T47D (cell line): ENCODE measurements around the gene PGP.
"Not testable (repeated sequence)": the region's sequence is repeated elsewhere in the genome, so short reads cannot be mapped to it uniquely, and the experiment has no call there.

Source experiments
- DNase-seq, 2 experiments: peaks; one replicate each; pipeline versions ENCODE4 v3.0.0 to v3.0.0-alpha.2; 2011 to 2012; ENCODE audit warnings: low read depth in 1 of 2, low spot score in 1 of 2
- JUND ChIP-seq: IDR thresholded peaks from 2 replicates; pipeline ENCODE4 v1.6.1; 2012; ENCODE audit warnings: low read depth
- in situ Hi-C: cut with HindIII; loops from 2 replicates; pipeline ENCODE4 v1.10.0; 2016; ENCODE audit warnings: low sequenced_read_pairs, low pct_unique_long_range_greater_than_20kb

The PGP gene

GRCh38 chr16:2244301-2244700 lies 29.7 kb upstream of the PGP start:
- TF ChIP-seq JUND = no peak
- in situ Hi-C loops = no loop called here
- no peak for DNase-seq

DNA sequence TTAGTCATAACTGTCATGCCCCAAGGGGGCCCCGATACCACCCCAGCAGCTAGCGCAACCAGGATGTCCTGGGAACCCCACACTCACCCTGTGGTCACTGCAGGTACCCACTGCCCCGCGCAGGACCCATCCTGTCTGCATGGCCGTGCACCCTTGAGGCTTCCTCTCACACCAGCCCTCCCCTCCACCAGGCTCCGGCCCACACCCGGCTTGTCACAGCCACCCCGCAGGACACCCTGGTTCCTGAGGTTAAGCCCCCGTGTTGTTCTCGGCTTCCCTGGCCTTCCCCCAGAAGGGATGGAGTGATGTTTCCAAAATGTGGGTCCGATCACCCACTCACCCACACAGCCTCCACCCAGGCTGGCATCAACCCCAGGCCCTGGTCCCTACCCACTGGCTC lies 29.1 kb upstream of the PGP start:
- in situ Hi-C loops = no loop called here

GRCh38 chr16:2243031-2243528 lies 28.4 kb upstream of the PGP start:
- TF ChIP-seq JUND = no peak
- in situ Hi-C loops = no loop called here
- peak in 1 of 2 experiments; percentile 46 for DNase-seq

More for the DNA sequence above, 29.1 kb upstream of the PGP start:
- no peak for TF ChIP-seq JUND
- no peak for DNase-seq

GRCh38 chr16:2242598-2242997 lies 28.0 kb upstream of the PGP start:
- in situ Hi-C loops = no loop called here

DNA sequence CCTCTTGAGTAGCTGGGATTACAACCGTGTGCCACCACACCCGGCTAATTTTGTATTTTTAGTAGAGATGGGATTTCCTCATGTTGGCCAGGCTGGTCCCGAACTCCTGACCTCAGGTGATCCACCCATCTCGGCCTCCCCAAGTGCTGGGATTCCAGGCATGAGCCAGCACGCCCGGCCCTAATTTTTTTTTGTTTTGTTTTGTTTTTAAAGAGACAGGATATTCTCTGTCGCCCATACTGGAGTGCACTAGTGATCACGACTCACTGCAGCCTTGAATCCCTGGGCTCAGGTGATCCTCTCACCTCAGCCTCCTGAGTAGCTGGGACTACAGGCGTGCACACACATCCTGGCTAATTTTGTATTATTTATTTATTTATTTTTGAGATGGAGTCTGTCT lies 25.7 kb upstream of the PGP start:
- in situ Hi-C loops = not testable (repeated sequence)

More at GRCh38 chr16:2242598-2242997, 28.0 kb upstream of the PGP start:
- no peak for DNase-seq
- no peak for TF ChIP-seq JUND

DNA sequence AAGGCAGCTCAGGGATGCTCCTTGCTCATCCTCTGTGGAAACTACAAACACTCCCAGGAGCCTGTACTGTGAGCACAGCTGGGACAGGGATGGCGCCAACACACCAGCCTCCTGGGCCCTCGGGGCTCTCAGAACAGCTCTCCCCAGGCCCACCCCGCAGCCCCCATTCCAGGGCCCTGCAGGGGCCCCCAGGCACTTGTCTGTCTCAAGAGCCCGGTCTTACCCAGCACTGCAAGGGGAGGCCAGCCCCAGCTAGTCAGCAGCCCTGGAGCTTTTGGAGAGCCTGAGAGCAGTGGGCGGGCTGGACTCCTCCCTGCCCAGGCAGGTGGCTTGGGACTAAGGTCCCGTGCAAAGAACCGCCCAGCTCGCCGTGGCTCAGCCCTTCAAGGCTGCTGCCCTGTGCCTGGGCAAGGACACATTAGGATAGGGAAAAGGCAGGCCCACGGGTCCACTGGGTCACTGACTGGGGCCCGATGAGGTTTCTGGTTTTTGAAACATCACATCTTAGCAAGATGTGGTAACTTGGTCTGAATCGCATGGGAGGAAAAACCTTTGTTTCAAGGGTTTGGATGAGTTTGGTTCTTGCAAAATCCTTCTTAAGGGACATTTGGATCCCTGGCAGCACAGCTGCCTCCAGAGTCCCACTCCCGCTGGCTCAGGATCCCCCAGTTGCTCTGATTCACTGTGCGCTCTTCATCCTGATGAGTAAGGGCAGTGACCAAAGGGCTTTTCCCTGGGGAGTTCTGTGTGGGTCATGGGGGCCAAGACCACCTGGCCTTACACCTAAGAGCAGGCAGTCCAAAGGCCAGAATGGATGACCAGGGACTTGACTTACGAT lies 24.4 kb upstream of the PGP start:
- no peak for DNase-seq
- in situ Hi-C loops = no loop called here
- no peak for TF ChIP-seq JUND

More for the DNA sequence above, 25.7 kb upstream of the PGP start:
- not testable (repeated sequence) for DNase-seq

DNA sequence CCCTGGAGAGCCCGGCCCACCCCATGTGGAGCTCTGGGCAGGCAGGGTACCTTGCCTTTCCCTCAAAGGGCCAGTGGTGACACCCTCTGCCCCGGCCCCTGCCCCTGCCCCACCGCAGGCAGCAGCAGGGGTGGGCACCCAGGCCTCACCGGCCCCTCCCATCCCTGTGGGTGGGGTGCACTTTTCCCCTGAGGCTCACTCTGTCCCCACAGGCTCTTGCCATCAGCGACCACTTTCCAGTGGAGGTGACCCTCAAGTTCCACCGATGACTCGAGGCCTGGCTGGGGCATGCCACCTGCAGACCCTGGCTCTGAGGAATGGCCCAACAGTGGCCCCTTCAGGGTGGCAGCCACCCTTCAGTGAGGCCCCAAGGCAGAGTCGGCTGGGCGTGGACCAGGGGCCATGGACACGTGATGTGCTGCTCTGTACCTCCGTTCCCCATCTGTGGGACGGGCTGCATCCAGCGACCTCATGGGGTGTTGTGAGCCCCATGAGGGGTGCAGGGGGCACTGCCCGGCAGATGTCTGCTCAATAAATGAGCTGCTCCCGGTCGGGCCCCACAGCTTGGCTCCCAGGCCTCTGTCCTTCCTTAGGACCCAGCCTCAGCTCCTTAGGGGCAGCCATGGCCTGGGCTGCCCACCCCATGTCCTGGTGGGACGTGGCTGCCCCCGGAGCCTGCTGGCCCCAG lies 23.7 kb upstream of the PGP start:
- no peak for TF ChIP-seq JUND
- in situ Hi-C loops = no loop called here
- no peak for DNase-seq

- TF ChIP-seq JUND = no peak
- DNase-seq = no peak
- in situ Hi-C loops = no loop called here
These were observed 23.0 kb upstream of the PGP start for GRCh38 chr16:2237493-2238149.

- in situ Hi-C loops = no loop called here
- no peak for TF ChIP-seq JUND
- DNase-seq = no peak
These were observed 22.5 kb upstream of the PGP start for GRCh38 chr16:2237102-2237482.

- no peak for DNase-seq
- no peak for TF ChIP-seq JUND
- in situ Hi-C loops = no loop called here
These were observed 21.9 kb upstream of the PGP start, which contains the start of gene DNASE1L2 for GRCh38 chr16:2236337-2237101. Gene DNASE1L2 (plus strand): TSS chr16:2236444. CDS start chr16:2236817, 373 bp downstream.

DNA sequence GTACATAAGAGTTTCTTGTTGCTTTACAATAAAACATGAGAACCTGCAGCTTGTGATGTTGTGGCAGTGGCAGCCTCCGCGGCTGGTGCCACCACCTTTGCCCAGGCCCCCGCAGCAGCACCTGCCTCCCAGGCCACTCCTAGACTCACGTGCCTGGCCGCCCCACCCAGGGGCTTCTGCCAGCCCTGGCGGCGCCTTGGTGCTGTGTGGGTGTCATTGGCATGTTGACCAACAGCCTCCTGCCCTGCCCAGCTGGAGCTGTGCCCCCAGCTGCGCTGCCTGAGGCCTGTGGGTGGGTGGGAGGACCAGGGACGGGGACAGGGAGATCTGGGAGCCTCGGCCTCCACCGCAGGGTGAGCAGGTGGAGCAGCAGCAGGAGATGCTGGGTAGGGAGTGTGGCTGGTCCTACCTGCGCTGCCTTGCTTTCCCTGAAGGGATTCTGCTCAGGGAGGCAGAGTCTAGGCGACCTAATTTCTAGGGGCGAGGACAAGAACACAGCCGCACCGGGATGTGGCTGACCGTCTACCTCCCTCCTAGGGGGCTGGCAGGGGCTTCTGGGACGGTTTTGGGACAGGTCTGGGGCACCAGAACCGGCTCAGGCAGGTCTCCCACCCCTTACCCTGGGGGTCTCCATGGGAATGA lies 21.2 kb upstream of the PGP start:
- DNase-seq = no peak
- TF ChIP-seq JUND = no peak
- in situ Hi-C loops = no loop called here

GRCh38 chr16:2235234-2235651 lies 20.6 kb upstream of the PGP start:
- in situ Hi-C loops = no loop called here
- no peak for TF ChIP-seq JUND
- no peak for DNase-seq
